CD14-positive monocyte (primary cell): Measurements from ENCODE around the gene MBNL2. TPM values are rescaled to one million over a fixed set of nuclear protein-coding genes. Genes with fewer than 3 reads are reported as not detected.

Experiments used
- DNase-seq, 3 donors: peaks; one replicate each; pipeline ENCODE4 v3.0.0-alpha.2; 2011 to 2022
- H2AFZ ChIP-seq: 2 replicates; pipeline ENCODE4 v1.6.0; 2012; ENCODE audit warnings: mild to moderate bottlenecking, low read depth, low read length, inconsistent platforms; ENCODE audit not compliant: insufficient read depth, poor library complexity, severe bottlenecking
- H3K27ac ChIP-seq, 2 donors: 1 replicate in 1 of 2; 2 replicates in 1 of 2; pipeline ENCODE4 v1.5.1; 2012 to 2013; ENCODE audit warnings: low read length in 2 of 2, control low read depth in 1 of 2, inconsistent platforms in 1 of 2, low read depth in 1 of 2, mild to moderate bottlenecking in 1 of 2
- H3K27me3 ChIP-seq, 2 donors: one replicate each; pipeline versions ENCODE4 v1.6.0 to v1.6.1; 2011 to 2013; ENCODE audit warnings: low read length in 2 of 2; ENCODE audit not compliant: control insufficient read depth in 2 of 2, insufficient read depth in 2 of 2
- H3K36me3 ChIP-seq, 2 donors: replicated peaks in 1 of 2; 1 replicate in 1 of 2; 2 replicates in 1 of 2; pipeline versions ENCODE4 v1.5.1 to v1.6.1; 2012 to 2013; ENCODE audit warnings: low read length in 2 of 2, control low read depth in 1 of 2, inconsistent platforms in 1 of 2, mild to moderate bottlenecking in 1 of 2; ENCODE audit not compliant: insufficient read depth in 2 of 2, control insufficient read depth in 1 of 2
- H3K4me1 ChIP-seq, 2 donors: 1 replicate in 1 of 2; 2 replicates in 1 of 2; pipeline versions ENCODE4 v1.5.1 to v1.6.1; 2012 to 2013; ENCODE audit warnings: low read length in 2 of 2, control low read depth in 1 of 2, inconsistent platforms in 1 of 2, mild to moderate bottlenecking in 1 of 2, moderate library complexity in 1 of 2; ENCODE audit not compliant: insufficient read depth in 2 of 2, control insufficient read depth in 1 of 2
- H3K4me2 ChIP-seq: replicated peaks from 2 replicates; pipeline ENCODE3; 2012; ENCODE audit warnings: low read length, moderate library complexity, mild to moderate bottlenecking; ENCODE audit not compliant: poor library complexity, severe bottlenecking; ENCODE audit errors: extremely low read depth
- H3K4me3 ChIP-seq, 3 experiments: fragments of 200-600 bp in 1 of 3; sonication (generic) in 1 of 3; replicated peaks in 1 of 3; 1 replicate in 2 of 3; 2 replicates in 1 of 3; pipeline ENCODE4 v1.5.1; 2011 to 2013; ENCODE audit warnings: low read length in 3 of 3, mild to moderate bottlenecking in 3 of 3, control low read depth in 2 of 3, low read depth in 2 of 3, inconsistent platforms in 1 of 3, moderate library complexity in 1 of 3
- H3K79me2 ChIP-seq: 2 replicates; pipeline ENCODE4 v1.6.0; 2012; ENCODE audit warnings: mild to moderate bottlenecking, control low read depth, inconsistent platforms, low read length, moderate library complexity; ENCODE audit not compliant: insufficient read depth
- H3K9ac ChIP-seq: 2 replicates; pipeline ENCODE4 v1.6.0; 2017; ENCODE audit warnings: low read length, mild to moderate bottlenecking; ENCODE audit not compliant: insufficient read depth, poor library complexity, severe bottlenecking
- H3K9me3 ChIP-seq, 2 donors: replicated peaks in 1 of 2; 1 replicate in 1 of 2; 2 replicates in 1 of 2; pipeline versions ENCODE4 v1.5.1 to v1.6.1; 2012 to 2013; ENCODE audit warnings: low read length in 2 of 2, control low read depth in 1 of 2; ENCODE audit not compliant: control insufficient read depth in 1 of 2, insufficient read depth in 1 of 2
- H4K20me1 ChIP-seq: 2 replicates; pipeline ENCODE4 v1.6.0; 2012; ENCODE audit warnings: mild to moderate bottlenecking, low read length, control low read depth, moderate library complexity; ENCODE audit not compliant: insufficient read depth
- H3K27ac Mint-ChIP-seq, 7 donors: one replicate each; pipeline ENCODE4 v1.8.0; 2020; ENCODE audit warnings: mild to moderate bottlenecking in 7 of 7, mixed read lengths in 7 of 7, moderate library complexity in 6 of 7, inconsistent platforms in 2 of 7
- H3K27me3 Mint-ChIP-seq, 3 donors: one replicate each; pipeline ENCODE4 v1.8.0; 2021 to 2022; ENCODE audit warnings: low read depth in 3 of 3, mild to moderate bottlenecking in 3 of 3, mixed read lengths in 3 of 3, moderate library complexity in 3 of 3, inconsistent platforms in 1 of 3
- H3K36me3 Mint-ChIP-seq, 2 donors: one replicate each; pipeline ENCODE4 v1.8.0; 2020; ENCODE audit warnings: mixed read lengths in 2 of 2, inconsistent platforms in 1 of 2, mild to moderate bottlenecking in 1 of 2
- H3K4me1 Mint-ChIP-seq: one replicate; pipeline ENCODE4 v1.8.0; 2020; ENCODE audit warnings: mild to moderate bottlenecking, mixed read lengths
- H3K4me3 Mint-ChIP-seq, 2 donors: one replicate each; pipeline ENCODE4 v1.8.0; 2020; ENCODE audit warnings: mild to moderate bottlenecking in 2 of 2, mixed read lengths in 2 of 2, moderate library complexity in 1 of 2
- H3K9me3 Mint-ChIP-seq, 7 donors: one replicate each; pipeline ENCODE4 v1.8.0; 2020 to 2022; ENCODE audit warnings: mixed read lengths in 7 of 7, mild to moderate bottlenecking in 6 of 7, moderate library complexity in 6 of 7, inconsistent platforms in 2 of 7
- CTCF ChIP-seq: fragments of 200-600 bp; IDR thresholded peaks from one replicate; pipeline ENCODE4 v1.8.0; 2022; ENCODE audit warnings: antibody characterized with exemption, mild to moderate bottlenecking
- WGBS: methylation state at CpG from one replicate; pipeline ENCODE4 v1.1.5; 2013; ENCODE audit warnings: missing lambda C conversion rate; ENCODE audit not compliant: insufficient coverage; 5-methylcytosine and 5-hydroxymethylcytosine counted together
- intact Hi-C, 2 donors: fragments of 100-400 bp; cut with micrococcal nuclease; formaldehyde crosslinking; loops; one replicate each; pipeline versions ENCODE4 v1.15.0 to v1.15.1; 2023
- polyA plus RNA-seq, 3 donors: library from polyadenylated mRNA; depleted of rRNA in 1 of 3; unstranded in 2 of 3; stranded (reverse) in 1 of 3; fragments of 300-500 nt in 2 of 3; fragments of >200 nt in 1 of 3; fragmentation: Illumina TruSeq in 2 of 3; gene quantifications; 1 replicate in 2 of 3; 2 replicates in 1 of 3; pipeline ENCODE4 v1.2.3, GENCODE V29; 2012 to 2021

MBNL2 gene
- polyA plus RNA-seq, 3 donors = 8.5 to 15.5 (median 13.4) TPM

DNA sequence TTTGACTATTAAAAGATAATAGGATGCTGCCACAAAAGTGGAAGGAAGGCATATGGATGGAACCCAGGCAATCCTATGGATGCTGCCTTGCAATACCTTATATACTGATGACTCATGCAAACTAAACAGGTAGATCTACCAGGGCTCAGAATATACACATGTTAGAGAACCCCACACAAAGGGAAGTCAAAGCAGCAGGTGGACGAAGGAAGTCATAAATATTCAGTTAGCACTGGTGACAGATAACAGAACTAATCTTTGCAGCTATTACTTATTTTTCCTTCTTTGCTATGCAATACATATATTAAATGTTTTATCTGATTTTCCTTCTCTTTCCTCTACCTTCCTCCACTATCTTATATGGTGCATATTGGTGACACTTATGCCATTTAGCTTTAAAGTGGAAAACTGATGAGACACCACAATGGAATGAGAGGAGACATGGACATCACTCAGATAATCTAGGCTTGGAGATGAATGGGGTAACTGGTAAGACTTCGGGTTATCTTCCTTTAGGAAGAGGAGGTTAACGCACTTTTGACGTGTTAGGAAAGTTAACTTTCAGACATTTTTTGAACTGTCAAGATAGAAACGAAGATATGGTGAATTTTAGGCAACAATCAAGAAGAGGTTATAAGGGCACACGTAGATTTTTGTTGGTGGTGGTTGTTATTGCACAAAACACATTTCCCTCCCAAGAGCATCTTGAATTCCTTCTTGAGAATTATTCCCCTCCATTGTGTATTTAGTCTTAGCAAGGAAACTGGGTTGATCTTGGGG is 39.8 kb upstream of the MBNL2 start:
- Histone ChIP-seq H3K9ac (no peak overlapping the region), H3K4me1 (no peaks in the 10 kb centered on the region), H3K4me2 (no peak overlapping the region), H2AFZ (no peak overlapping the region), H3K27me3 (peaks cover 4 to 5% of the 10 kb centered on the region in 2 donors), H3K79me2 (no peaks in the 10 kb centered on the region), H3K9me3 (no peaks in the 10 kb centered on the region), H3K27ac (no peak overlapping the region), H4K20me1 (no peaks in the 10 kb centered on the region), H3K4me3 (no peak overlapping the region), H3K36me3 (no peaks in the 10 kb centered on the region)
- WGBS = no CpG with 5 or more reads among the region's 6 CpGs
- H3K27ac Mint-ChIP-seq = no peak overlapping the region
- TF ChIP-seq CTCF = no peak
- DNase-seq = no peak
- H3K4me3 Mint-ChIP-seq = no peak overlapping the region
- H3K9me3 Mint-ChIP-seq = peaks cover 0 to 3% (median 0%) of the 10 kb centered on the region in 7 donors
- H3K4me1 Mint-ChIP-seq = peaks cover 6% of the 10 kb centered on the region
- intact Hi-C loops = no loop called here
- no peaks in the 10 kb centered on the region for H3K36me3 Mint-ChIP-seq
- peaks cover 5 to 8% (median 8%) of the 10 kb centered on the region in 3 donors for H3K27me3 Mint-ChIP-seq

DNA sequence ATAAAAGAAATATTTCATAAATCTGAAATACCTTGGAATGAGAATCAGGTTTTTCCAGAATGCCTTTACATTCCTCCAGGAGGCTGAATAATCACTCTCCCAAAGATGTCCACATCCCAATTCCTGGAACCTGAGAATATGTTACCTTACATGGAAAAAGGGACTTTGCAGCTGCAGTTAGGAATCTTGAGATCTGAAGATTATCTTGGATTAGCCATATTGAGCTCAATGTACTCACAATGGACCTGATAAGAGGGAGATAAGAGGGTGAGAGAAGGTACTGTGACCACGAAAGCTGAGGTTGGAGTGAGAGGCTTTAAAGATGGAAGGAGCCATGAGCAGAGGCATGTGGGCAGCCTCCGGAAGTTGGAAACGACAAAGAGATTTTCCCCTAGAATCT is 36.8 kb upstream of the MBNL2 start:
- Histone ChIP-seq H3K9me3 (no peaks in the 10 kb centered on the region), H3K4me3 (no peak overlapping the region), H3K4me2 (no peak overlapping the region), H3K9ac (no peak overlapping the region), H3K79me2 (no peaks in the 10 kb centered on the region), H3K4me1 (no peaks in the 10 kb centered on the region), H3K36me3 (no peaks in the 10 kb centered on the region), H4K20me1 (no peaks in the 10 kb centered on the region), H3K27me3 (peaks cover 12 to 15% of the 10 kb centered on the region in 2 donors), H2AFZ (no peak overlapping the region), H3K27ac (no peak overlapping the region)
- Mint-ChIP-seq H3K4me1 (peaks cover 4% of the 10 kb centered on the region), H3K36me3 (no peaks in the 10 kb centered on the region), H3K27me3 (peaks cover 21 to 23% (median 21%) of the 10 kb centered on the region in 3 donors), H3K9me3 (peaks cover 0 to 5% (median 0%) of the 10 kb centered on the region in 7 donors), H3K27ac (no peak overlapping the region), H3K4me3 (no peak overlapping the region)
- 92% methylated on average over 2 of the region's 3 CpGs for WGBS
- intact Hi-C loops = no loop called here
- no peak for TF ChIP-seq CTCF
- DNase-seq = no peak
